Right hindlimb (tissue), 1 donor: ENCODE data around the gene OTUD5.
"Not testable (repeated sequence)": the region's sequence is repeated elsewhere in the genome, so short reads cannot be mapped to it uniquely, and the experiment has no call there.

ENCODE experiments used
- DNase-seq: peaks from one replicate; pipeline ENCODE4 v3.0.0-alpha.2; 2018

Gene OTUD5, protein sequence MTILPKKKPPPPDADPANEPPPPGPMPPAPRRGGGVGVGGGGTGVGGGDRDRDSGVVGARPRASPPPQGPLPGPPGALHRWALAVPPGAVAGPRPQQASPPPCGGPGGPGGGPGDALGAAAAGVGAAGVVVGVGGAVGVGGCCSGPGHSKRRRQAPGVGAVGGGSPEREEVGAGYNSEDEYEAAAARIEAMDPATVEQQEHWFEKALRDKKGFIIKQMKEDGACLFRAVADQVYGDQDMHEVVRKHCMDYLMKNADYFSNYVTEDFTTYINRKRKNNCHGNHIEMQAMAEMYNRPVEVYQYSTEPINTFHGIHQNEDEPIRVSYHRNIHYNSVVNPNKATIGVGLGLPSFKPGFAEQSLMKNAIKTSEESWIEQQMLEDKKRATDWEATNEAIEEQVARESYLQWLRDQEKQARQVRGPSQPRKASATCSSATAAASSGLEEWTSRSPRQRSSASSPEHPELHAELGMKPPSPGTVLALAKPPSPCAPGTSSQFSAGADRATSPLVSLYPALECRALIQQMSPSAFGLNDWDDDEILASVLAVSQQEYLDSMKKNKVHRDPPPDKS

GRCh38 chrX:48957477-48957826 lies at the start of gene OTUD5:
Gene OTUD5, minus strand, starts transcription at chrX:48957607. Its CDS starts 37 bp downstream, at chrX:48957570.
- peak; percentile 77 for DNase-seq

- no peak for DNase-seq
These were observed 46.3 kb upstream of the OTUD5 start for GRCh38 chrX:49003696-49004095.

- DNase-seq, result peak; percentile 85
These were observed 44.9 kb upstream of the OTUD5 start, which contains the start of gene GRIPAP1 for GRCh38 chrX:49002091-49002935. Gene GRIPAP1, minus strand, starts transcription at chrX:49002264. Its CDS starts 35 bp downstream, at chrX:49002229.

GRCh38 chrX:49001521-49002090 lies 44.2 kb upstream of the OTUD5 start:
- DNase-seq, result no peak

DNA sequence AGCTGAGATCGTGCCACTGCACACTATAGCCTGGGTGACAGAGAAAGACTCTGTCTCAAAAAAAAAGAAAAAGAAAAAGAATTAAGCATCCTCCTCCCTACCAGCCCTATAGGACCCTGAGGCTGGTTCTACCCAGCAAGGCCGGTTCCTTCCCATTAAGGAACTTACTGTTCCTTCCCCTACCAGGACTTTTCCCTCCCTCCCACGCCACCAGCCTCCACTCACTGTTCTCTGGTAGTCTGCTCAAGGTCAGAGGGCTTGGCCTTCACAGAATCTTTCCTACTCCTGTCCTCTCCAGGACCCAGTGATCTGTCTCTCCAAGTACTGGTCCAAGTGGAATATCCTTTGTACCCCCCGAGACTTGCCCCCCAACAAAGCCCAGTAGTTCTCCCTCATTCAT lies 43.2 kb upstream of the OTUD5 start:
- DNase-seq, result no peak

DNA sequence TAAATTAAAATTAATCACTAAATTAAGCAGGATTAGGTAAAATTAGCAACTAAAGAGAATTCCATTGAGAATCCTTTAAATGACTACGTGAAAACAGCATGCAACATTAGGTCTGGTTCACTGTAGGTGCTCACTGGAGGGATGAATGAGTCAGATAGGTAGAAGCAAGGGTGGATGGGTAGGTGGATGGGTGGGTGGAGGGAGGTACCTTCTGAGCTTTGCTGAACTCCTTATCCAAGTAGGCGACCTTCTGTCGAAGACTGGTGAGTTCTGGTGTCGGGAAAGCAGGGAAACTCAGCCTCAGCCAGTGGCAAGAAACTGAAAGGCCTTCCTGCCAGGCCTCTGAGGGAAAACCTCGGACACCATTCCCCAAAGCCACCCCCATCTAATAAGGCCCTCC lies 41.6 kb upstream of the OTUD5 start:
- no peak for DNase-seq

DNA sequence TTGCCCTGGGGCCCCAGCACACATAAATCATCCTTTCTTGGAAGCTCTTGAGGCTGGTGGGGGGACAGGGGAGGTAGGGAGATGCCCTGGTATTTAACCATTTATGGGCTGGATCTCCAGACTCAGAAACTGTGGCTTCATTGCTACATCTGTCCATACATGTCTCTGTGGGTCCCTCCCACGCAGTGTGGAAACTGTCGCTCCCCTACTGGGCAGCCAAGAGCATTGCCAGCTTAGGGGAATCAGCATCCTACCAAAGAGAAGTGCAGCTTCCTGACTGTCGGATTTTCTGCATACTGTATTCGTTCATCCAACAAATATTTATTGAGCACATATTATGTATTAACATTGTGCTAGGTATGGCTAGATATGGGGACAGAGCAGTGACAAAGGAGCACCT lies 41.0 kb upstream of the OTUD5 start:
- DNase-seq, result no peak

- DNase-seq, result no peak
These were observed 40.5 kb upstream of the OTUD5 start for GRCh38 chrX:48997865-48998264.

- DNase-seq, result no peak
These were observed 40.0 kb upstream of the OTUD5 start for GRCh38 chrX:48997455-48997854.

GRCh38 chrX:48996969-48997368 lies 39.6 kb upstream of the OTUD5 start:
- no peak for DNase-seq

DNA sequence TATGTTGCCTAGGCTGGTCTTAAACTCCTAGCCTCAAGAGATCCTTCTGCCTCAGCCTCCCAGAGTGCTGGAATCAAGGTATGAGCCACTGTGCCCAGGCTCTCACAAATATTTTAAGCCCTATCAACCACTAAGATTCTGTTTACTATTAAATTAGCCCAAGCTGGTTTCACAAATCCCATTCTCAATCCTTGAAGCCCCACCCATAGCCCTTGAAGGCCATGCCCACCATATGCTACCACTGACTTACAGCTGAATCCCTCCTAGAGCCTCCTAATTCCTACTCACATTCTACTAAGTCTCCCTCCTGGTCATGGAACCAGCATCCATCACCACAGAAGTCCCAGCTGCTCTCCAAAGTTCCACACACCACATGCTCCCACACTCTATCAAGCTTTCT lies 34.9 kb upstream of the OTUD5 start:
- no peak for DNase-seq

GRCh38 chrX:48989483-48989882 lies 32.1 kb upstream of the OTUD5 start:
- DNase-seq, result no peak

- DNase-seq, result no peak
These were observed 26.5 kb upstream of the OTUD5 start for GRCh38 chrX:48983896-48984295.

GRCh38 chrX:48983081-48983480 lies 25.7 kb upstream of the OTUD5 start:
- no peak for DNase-seq

- DNase-seq, result no peak
These were observed 23.8 kb upstream of the OTUD5 start for GRCh38 chrX:48981178-48981577.

GRCh38 chrX:48980341-48980740 lies 22.9 kb upstream of the OTUD5 start:
- not testable (repeated sequence) for DNase-seq

- no peak for DNase-seq
These were observed 20.8 kb upstream of the OTUD5 start for GRCh38 chrX:48978226-48978625.

- DNase-seq, result no peak
These were observed 18.7 kb upstream of the OTUD5 start for GRCh38 chrX:48976086-48976485.

DNA sequence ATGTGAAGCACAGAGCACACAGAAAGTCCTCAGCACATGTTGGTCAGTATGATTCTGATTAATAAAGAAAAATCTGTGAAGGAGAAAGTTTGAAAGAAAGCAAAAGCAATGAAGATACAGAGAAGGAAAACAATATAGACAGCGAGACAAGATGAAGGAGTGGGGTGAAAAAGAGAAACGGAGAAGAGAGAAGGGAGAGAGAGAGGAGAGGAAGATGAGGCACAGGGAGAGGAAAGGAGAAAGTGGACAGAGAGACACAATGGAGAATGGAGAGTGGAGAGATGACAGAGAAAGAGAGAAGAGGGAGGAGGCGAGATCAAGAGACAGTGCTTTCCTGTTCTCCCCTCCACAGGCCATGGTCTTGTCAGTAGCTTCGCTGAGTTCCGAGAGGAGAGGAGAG lies 18.1 kb upstream of the OTUD5 start:
- no peak for DNase-seq

- no peak for DNase-seq
These were observed 17.6 kb upstream of the OTUD5 start for GRCh38 chrX:48975041-48975440.

- DNase-seq, result no peak
These were observed 17.2 kb upstream of the OTUD5 start for GRCh38 chrX:48974574-48974973.

- DNase-seq, result no peak
These were observed 16.6 kb upstream of the OTUD5 start for GRCh38 chrX:48974033-48974432.
